ENCODE results near the gene MACF1.
A peak's percentile ranks its signal among the peaks of the same experiment; 100 is the strongest.

MACF1 gene

DNA sequence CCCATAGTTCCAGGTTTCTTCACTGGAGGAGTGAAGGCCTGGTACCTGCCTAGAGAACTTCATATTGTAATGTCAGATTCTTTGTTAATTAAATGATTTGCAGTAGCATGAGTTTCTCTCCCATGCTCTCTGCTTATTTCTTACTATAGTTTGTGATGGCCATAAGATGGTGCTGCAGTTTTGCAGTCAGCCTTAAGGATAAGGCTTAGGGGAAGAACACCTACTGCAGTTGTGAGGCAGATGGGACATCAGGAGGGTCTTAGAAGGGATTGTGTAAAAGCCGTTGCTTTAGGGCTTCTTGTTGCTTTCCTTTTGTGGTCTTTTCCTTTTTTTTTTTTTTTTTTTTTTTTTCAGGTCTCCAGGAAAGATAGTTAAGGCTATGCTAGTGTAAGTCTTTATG, 61.8 kb downstream of the MACF1 start:
- no peak for DNase-seq

DNA sequence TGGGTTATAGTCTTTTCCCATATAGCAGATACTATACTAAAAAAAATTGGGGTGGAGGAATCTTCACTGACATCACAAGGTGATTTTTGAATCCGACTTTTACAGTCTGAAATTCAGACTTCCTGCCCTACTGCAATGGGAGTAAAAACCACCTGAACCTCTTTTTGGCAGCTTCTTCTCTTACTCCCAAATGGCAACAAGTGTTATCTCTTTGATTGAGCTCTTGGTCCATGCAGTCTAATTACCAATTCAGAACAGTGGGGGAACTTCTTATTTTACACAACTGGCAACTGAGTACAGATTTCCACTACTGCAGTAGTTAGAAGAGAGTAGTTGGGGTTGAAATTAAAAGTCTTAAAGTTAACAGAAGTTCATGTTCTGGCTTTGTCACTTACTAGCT, 62.3 kb downstream of the MACF1 start:
- no peak for DNase-seq

DNA sequence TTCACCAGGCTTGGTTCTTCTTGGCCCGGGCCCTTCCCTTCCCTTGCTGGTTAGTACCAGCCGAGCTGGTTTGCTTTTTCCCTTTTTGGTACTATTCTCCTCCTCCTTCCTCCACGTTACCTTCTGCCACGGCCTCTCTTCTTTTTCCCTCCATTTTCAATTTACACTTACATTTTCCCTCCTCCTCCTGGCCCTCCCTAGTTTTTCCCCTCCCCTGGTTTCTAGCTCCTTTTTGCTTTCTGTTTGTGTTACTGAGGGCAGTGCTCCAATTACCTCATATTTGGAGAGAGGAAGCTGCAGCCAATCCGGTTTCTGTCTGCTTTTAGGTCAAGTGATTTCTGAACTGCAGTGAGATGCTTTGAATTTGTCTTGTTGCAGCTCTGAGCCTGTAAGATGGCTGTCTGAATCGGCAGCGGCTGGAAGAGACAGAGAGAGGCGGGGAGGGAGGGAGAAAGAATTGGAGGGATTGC, 63.7 kb downstream of the MACF1 start:
- peak; percentile 39 for DNase-seq

DNA sequence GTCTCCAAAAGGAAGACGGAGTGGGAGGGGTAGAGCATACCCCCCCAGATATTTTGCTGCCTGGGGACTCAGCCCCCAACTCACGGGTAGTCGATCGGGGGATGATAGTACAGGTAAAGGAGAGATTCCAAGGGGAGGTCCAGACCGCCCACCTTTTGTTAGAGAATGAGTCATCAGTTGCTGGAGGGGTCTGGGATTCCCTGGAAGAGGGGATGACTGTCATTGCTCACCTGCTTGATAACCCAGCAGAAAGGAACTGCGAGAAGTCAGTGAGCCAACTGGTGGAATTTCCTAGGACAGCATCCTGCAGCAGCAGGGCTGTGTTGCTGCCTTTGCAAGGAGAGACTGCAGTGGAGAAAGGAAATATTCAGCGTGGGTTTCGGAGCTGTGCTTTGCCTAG, 64.4 kb downstream of the MACF1 start:
- DNase-seq, result no peak

DNA sequence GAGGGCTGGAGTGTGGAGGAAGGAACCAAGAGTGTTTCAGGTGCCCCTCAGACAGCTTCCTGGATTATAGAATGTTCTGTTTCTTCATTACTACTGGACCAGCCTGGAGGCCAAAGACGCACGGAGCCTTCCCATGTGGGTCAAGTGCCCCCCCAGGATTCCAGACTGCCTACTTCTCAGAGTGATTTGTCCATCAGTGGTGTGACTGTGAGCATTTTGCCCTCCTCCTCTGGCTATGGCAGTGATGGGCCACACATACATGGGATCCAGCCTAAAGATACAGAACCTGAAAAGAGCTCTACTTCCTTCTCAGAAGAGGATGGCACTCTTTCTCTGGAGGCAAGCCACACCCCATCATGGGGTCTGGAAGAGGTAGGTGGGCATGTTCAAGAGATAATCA, 64.9 kb downstream of the MACF1 start:
- DNase-seq, result no peak

DNA sequence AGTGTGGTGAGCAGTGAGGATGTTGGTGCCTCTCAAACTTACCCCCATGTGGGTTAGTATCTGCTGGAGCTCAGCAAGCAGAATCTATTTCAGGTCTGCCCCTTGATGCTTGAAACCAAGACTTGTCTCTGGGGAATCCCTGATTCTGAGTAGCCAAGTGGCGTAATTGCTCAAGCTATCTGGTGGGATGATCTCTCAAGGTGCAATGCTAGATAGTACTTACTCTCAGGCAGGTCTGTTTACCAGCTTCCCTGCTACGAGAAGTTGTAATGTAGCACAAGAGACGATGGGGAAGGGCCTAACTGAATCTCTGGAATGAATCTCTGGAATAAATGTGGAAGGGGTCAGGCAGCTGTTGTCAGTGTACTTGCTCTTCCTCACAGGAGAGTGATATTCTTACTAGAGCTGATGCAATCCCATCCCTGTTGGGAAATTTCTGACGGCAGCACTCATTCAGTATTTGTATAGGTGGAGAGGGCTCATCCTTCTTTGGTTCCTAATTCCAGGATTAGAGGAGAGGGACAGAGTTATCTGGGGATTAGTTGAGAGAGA, 65.4 kb downstream of the MACF1 start:
- DNase-seq, result no peak

DNA sequence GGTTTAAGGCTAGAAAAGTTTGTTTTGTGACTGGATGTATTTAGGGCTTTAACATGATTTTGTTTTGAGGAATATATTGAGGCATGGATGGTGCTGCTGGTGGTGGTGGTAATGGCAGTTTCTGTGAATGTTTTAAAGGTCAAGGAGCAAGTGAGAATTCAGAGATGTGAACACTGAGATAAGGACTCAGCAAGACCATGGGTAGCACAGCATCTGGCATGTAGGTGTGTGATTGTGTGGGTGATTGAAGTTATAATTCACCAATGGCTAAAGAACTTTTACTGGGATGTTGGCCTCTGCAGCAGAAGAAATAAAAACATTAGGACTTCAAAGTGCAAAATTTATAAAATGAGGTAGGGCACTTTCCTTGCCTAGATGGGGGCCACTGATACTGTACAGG, 65.9 kb downstream of the MACF1 start:
- no peak for DNase-seq

DNA sequence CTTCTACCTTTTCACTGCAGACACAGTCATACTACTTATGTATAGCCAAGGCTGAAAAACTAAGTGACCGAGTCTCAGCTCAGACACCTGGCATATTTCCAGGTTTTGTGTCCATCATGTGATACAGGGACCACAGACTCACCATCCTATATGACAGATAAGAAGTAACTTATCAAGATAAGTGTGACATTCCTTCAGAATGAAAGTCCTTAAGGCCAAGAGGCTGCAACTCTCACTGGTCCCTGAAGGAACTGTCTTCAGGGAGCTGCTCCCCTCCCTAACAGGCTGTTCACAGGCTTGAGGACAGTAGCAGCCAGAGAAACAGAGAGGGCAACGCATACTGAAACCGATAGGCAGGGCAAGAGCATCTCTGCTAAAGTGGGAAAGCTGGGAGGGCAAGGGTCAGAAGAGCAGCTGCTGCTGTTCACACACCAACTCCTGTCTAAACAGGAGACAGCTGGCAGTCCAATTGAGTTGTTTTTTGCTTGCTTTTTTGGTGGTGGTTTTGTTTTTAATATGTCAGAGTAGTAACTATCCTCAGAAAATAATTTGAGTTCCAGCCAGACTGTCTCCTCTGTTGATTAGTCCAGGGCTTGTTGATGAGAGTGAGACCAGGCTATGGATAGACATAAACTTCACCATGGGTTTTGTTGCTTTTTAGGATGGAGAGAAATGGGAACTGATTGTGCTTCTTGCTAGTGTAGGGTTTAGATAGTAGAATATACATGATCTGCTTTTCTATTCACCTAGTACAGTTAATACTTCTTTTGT, 67.7 kb downstream of the MACF1 start:
- no peak for DNase-seq

DNA sequence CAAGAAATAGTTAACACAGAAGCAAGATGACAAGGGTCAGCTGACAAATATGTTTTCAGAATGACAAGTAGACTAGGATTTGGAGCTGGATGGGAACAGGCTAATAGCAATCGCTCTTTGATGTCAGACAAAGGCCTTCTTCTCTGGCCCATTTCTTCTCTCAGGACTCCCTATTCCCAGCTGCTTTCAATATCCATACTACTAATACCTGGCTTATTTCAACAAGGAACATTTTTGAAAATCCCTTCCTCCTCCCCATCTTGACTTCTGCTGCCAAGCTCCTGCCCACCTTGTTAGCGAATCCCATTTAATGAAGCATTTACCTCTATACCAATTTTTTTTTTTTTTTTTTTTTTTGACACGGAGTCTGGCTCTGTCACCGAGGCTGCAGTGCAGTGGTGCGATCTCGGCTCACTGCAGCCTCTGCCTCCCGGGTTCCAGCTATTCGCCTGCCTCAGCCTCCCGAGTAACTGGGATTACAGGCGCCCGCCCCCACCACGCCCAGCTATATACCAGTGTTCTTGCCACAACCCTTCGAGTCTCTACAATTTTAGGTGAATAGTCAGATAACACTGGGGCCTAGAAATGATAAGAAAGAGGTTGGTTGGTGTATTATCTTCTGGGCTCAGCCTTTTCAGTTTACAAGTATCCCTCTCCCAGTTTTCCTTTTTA, 68.4 kb downstream of the MACF1 start:
- DNase-seq, result no peak

DNA sequence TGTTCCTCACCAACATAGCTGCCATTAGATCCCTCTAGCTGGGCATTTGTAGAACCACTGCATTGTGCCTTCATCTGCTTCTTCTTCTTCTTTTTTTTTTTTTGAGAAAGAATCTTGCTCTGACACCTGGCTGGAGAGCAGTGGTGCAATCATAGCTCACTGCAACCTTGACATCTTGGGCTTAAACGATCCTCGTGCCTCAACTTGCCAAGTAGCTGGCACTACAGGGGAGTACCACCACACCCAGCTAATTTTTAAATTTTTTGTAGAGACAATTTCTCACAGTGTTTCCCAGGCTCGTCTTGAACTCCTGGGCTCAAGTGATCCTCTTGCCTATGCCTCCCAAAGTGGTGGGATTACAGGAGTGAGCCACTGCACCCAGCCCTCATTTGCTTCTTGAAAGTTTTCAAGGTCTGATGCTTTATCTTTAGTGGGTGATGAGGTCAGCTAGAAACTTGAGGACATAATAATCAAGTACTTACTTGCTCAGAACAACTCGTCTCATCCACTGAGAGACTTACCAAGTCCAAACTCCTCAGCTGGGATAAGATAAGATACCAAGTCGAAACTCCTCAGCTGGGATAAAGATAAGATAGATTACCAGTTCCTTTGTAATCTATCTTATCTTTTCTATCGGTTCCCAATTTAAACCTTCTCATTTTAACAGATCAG, 71.5 kb downstream of the MACF1 start:
- no peak for DNase-seq

DNA sequence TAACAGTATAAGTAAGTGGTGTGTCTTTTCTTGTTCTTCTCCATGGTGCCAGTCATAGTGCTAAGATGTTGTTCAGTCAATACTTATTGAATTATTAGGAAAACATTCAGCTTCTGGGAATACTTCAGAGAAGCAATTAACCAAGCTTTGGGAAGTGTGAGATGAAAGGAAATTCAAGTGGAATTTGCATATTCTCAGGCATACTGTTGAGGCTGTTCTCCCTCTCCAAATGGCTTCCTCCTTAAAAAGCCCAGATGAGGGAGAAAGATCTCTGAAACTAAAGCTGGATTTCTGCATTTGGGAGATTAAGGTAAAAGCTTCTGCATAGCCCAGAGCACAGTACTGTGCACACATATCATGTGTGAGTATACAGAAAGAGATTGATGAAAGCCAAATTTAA, 73.4 kb downstream of the MACF1 start:
- DNase-seq, result no peak

DNA sequence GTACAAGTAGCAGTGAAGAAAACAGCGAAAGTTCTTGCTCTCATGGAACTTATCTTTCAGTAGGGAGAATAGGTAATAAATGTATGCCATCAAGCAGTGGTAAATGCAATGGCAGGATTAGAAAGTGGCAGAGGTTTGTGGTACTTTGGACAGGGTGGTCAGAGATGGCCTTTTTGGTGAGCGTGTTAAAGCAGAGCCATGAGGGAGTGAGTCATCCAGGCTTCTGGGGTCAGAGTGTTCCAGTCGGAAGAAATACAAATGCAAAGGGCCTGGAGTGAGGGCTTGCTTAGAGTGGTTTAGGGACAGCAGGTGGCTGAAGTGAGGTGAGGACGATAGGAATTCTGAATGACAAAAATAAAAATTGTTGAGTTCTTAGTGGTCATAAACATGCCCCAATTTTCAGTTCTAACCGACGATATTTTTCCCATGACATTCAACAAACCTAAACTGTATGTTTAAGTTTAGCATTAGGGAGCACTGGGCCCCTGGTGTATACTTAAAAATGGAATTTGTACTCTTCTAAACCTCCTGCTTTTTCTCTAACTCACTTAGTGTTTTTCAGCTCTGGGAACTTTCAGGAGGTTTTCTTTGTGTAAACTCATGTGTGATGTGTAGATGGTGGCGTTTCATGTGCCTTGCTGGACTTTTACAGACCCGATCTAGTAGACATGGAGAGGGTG, 78.2 kb downstream of the MACF1 start:
- no peak for DNase-seq

DNA sequence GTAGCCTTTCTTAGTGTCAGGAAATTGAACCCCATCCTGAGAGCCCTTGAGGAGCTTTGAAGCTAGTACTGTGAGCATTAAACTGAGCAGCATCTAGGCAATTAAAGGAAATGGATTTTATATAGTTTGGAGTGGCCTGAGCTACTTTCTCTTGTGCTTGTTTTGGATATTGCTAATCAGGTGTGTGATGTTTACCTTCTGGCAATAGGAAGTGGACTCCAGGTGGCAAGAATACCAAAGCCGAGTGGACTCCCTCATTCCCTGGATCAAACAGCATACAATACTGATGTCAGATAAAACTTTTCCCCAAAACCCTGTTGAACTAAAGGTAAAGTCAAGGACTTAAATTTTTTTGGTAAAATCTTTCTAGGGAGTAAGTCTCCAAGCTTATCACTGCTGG, 79.4 kb downstream of the MACF1 start:
- no peak for DNase-seq

DNA sequence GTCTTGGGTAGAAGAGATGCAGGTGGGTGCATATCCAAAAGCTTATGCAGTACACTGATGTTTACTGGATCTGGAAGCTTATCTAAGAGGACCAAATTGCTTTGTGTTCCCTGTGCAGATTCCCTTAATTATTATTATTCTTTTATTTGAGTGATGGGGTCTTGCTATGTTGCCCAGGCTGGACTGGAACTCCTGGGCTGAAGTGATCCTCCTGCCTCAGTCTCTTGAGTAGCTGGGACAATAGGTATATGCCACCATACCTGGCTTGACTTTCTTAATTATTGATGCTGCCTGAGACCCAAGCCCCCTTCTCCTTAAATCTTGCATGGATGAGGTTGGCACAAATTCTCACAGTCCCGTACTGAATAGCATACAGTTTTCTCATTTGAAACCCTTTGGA, 83.0 kb downstream of the MACF1 start:
- no peak for DNase-seq

DNA sequence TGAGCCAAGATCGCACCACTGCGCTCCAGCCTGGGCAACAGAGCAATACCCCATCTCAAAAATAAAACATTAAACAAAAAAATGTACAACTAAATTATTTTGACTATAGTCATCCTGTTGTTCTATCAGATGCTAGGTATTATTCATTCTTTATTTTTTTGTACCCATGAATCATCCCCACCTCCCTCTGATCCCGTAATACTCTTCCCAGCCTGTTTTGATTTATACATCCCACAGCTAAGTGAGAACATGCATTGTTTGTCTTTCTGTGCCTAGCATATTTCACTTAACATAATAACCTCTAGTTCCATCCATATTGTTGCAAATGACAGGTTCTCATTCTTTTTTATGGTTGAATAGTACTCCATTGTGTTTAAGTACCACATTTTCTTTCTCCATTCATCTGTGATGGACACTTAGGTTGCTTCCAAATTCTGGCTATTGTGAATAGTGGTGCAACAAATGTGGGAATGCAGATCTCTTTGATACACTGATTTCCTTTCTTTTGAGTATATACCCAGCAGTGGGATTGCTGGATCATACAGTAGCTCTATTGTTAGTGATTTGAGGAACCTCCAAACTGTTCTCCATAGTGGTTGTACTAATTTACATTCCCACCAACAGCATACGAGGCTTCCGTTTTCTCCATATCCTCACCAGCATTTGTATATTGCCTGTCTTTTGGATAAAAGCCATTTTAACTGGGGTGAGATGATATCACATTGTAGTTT, 84.4 kb downstream of the MACF1 start:
- DNase-seq, result no peak

DNA sequence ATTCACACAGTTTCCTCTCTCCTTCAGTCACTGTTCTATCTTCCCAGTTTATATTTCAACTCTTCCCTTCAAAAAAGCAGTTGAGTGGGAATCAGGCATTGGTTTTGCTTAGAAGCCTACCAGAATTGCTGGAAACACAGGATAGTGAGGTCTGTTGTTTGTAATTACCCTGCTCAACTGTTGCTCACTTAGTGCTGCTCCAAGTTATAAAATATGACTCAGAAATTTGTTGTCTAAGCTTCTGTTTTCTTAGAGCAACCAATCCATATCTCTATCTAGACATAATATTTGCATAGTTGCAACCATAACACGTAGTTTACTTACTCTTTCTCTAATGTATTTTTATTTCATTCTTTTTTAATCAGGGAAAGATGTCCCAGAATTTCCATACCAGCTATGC, 87.9 kb downstream of the MACF1 start:
- DNase-seq, result no peak

DNA sequence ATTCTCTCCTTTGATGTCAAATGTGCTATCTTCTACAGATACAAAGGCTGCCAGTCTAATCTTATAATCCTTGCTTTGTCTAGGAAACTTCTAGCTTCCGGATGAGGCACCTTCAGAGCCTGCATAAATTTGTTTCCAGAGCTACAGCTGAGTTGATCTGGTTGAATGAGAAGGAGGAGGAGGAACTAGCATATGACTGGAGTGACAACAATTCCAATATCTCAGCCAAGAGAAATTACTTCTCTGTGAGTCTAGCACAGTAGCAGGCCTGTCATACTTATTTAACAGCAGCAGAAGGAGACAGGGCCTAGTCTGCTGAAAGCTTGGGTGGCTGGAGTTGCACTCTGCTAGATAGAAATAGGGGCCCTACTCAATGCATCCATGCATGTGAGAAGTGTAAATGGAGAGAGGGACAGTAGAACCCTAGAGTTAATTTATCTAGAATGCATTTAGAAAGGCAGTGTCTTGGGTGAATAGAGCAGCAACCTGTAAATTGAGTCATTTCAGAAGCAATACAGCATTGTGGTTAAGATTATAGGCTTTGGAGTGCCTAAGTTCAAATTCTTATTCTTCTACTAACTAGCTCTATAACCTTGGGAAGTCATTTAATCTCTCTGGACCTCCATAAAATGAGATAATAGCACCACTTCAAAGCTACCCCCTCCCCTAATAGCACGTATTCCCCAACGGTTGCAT, 89.0 kb downstream of the MACF1 start:
- no peak for DNase-seq

DNA sequence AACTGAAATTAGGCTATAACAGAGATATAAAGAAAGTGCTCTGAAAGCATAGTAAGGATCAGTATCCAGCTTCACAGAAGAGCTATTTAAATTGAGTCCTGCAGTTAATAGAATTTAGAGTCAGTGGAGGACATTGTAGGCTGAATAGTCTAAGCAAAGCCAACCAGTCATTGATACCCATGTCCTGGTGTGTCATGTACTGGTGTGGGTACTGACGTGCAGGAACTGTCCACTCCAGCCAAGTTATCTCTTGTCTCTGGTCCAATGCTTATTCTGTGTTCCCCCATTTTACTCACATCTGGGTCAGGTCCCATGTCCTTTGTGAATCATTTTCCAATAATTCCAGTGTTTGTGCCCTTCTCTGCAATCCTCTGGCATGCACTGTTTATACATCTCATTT, 90.0 kb downstream of the MACF1 start:
- no peak for DNase-seq

DNA sequence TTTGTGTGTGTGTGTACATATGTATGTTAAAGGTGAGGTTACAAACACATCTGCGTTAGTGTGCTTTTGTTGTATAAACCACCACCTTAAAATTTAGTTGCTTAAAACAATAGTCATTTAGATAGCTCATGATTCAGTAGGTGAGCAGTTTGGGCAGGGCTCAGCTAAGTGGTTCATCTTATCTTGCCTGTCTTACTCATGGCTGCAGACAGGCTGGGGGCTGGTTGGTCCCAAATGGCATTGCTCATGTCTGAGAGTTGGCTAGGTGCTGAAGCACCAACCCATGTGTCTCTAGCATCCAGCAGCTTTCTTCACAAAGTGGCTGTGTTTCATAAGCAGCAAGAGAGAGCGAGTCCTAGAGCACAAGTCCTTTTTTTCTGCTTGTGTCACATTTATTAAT, 91.4 kb downstream of the MACF1 start:
- DNase-seq, result no peak

DNA sequence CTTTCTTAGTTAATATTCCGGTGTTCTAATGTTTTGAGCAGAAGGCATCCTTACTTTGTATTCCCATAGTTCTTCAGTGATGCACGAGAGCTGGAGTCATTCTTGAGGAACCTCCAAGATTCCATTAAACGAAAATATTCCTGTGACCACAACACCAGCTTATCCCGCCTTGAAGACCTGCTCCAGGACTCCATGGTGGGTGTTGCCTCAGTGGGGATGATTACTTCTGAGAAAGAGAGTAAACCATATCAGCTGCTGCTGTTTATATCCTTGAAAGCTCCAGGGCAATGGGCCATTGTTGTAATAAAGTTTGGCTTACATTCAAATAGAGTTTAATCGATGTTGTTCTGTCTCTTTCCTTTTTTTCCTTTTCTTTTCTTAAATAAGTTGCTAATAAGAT, 93.1 kb downstream of the MACF1 start:
- no peak for DNase-seq

DNA sequence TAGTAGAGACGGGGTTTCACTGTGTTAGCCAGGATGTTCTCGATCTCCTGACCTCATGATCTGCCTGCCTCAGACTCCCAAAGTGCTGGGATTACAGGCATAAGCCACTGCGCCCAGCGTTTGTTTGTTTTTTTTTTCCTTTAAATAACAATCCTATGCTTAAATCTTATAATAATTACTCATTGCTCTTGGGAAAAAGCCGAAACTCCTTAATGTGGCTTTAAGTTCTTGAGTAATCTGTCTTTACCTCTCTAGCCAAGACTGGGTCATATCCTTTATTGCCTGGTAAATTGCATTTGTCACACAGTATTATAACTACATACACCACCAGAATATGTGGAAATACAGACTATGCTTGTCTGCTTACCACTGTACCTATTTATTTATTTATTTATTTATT, 97.1 kb downstream of the MACF1 start:
- no peak for DNase-seq

DNA sequence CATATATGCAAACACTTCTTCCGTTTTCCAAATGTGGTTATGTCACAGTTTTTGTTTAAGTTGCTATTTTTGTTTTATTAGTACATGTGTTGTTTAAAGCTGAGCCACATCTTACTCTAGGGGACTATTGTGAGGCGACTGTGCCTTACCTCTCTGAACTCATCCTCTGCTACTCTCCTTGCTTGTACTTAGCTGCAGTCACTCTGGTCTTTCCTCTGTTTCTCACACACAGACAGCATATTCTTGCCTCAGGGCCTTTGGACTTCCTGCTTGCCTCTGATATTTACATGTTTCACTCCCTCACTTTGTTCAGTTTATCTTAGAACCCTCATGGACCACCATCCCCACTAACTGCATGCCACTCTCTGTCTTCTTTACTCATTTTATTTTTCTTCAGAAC, 101.1 kb downstream of the MACF1 start:
- DNase-seq, result no peak

All from central memory CD4-positive, alpha-beta T cell (primary cell).